GM19455 (cell line): Measurements from ENCODE around the gene MT1G.
A peak's percentile ranks its signal among the peaks of the same experiment; 100 is the strongest.
"Not testable (repeated sequence)": the region's sequence is repeated elsewhere in the genome, so short reads cannot be mapped to it uniquely, and the experiment has no call there.

Source experiments
- ATAC-seq: cut with Tn5 transposase; IDR thresholded peaks from one replicate; pipeline ENCODE4 v1.9.1; 2021; ENCODE audit not compliant: unreplicated experiment

Gene MT1G

GRCh38 chr16:56684926-56685590 lies 17.2 kb upstream of the MT1G start:
- no peak for ATAC-seq

- ATAC-seq: no peak
These were observed 16.5 kb upstream of the MT1G start for GRCh38 chr16:56684256-56684925.

DNA sequence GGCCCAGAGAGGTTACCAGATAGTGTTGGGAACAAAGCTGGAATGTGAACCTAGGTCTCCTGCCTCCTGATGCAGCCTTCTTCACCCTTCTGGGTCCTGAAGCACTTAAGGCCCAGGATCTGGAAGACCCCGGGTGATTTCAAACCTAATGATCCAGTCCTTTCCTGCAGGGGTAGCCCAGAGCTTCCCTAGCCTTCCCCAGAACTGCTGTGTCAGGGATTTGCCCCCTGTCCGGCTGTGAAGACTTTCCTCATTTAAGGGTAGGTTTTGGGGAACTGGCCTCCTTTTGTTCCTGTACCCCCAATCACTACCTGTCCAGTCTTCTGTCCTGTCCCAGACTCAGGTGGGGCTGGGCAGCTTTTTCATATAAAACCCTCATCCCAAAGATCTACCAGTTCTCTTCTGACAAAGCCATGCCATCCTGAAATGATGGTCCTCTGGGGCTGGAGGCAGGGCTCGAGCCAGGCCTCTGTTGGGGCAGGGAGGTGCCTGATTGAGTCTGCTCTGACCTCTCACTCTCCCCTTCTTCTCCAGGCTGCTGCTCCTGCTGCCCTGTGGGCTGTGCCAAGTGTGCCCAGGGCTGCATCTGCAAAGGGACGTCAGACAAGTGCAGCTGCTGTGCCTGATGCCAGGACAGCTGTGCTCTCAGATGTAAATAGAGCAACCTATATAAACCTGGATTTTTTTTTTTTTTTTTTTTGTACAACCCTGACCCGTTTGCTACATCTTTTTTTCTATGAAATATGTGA lies 15.7 kb upstream of the MT1G start:
- no peak for ATAC-seq

DNA sequence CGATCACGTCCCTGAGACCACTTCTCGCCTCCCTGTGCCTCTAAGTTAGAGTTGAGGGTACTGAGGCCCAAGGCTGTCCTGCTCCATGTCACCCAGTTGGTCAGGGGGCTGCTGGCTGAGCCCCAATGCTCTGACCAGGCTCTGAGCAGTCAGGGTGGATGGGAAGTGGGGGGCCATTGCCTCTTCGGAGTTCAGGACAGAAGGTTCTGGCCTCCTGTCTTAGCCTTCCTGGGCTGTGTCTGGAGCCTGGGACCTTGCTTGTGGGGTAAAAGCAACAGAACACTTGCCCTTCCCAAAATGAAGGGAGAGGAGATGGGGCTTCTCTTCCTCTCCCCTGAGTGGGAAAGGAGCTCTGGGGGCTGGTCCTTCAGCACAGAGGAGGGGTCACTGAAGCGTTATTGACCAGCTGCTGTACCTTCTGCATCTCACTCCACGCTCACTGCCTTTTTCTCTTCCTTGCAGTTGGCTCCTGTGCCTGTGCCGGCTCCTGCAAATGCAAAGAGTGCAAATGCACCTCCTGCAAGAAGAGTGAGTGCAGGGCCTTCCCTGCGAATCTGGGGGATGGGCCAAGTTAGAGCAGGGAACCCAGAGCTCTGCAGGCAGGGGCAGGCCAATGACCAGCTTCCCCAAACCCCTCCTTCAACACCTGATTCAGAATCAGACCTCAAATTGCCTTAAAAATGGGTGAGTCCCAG lies 15.0 kb upstream of the MT1G start:
- no peak for ATAC-seq

GRCh38 chr16:56681939-56682702 lies 14.3 kb upstream of the MT1G start, which contains the start of gene MT1X:
TSS of gene MT1X (plus strand) at chr16:56682470. CDS start at chr16:56682541, 71 bp downstream.
- ATAC-seq: peak; percentile 98

DNA sequence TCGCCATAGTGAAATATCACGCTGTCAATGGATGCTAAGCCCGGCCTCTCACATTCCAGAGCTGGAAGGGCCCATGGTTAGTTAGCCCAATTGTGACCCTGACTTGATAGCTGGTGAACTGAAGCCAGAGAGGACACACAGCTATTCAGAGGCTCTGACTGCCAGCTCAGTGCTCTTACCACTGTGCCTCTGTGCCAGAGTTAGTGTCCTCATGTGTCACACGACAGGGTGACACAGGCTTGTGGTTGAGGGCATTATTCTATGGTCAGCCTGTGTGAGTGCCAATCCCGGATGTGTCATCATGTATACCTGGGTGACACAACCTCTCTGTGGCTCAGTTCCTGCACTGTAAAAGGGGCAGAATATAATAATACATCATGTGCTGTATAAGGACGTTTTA lies 12.0 kb upstream of the MT1G start:
- ATAC-seq: no peak

DNA sequence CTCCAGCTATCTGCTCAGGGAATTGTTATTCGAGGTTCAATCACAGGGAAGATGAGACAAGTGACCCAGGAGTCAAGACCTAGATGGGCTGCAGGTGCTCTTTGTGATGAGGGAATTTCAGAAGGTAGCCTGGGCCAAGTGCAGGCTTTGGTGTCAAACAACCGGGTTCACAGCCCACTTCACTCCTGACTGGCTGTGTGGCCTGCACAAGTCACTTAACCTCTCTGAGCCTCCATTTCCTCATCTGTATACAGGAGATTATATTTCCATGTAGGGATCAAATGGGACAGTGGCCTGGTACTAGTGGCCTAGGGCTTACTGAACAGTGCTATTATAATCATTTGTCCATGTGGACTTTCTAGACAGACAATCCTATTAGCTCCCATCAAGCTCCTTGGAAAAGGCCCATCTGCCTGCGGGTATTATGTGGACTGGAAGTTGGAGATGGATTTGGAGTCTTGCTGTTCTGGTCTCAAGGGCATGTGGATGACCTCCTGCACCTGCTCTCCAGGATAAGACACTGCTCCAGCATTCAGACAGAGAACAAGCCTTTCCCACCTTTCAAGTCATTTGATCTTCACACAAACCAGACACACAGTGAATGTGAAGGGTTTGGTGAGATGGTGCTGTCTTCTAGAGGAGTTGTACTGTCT lies 11.3 kb upstream of the MT1G start:
- ATAC-seq: no peak

- no peak for ATAC-seq
These were observed 9.6 kb upstream of the MT1G start for GRCh38 chr16:56677474-56677873.

DNA sequence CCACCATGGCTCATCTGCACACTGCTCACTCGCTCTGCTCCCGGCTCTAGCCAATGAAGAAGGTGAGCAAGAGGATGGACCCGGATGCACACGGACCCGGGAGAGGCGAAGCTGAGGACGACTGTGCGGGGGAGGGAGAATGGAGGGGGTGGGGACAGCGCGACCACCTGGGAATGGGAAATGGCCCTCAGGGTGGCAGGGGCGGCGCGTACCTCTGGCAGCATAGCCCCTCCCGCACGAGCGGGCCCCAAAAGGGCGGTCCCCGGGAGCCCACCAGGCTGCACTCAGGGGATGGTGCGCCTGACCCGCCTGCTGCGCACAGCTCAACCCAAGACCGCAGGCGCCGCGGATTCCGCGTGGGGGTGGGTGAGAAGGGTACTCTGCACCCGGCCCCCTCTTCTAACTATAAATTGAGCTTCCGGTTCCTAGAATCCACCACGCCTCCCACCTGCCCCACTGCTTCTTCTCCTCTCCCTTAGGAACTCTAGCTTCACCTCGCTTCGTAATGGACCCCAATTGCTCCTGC lies 7.9 kb upstream of the MT1G start:
- no peak for ATAC-seq

DNA sequence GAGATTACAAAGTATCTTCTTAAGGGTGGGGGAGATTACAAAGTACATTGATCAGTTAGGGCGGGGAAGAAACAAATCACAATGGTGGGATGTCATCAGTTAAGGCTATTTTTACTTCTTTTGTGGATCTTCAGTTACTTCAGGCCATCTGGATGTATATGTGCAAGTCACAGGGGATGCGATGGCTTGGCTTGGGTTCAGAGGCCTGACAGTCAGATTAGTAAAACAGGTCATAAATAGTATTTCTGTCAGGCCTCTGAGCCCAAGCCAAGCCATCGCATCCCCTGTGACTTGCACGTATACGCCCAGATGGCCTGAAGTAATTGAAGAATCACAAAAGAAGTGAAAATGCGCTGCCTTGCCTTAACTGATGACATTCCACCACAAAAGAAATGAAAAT lies 6.7 kb upstream of the MT1G start:
- not testable (repeated sequence) for ATAC-seq

DNA sequence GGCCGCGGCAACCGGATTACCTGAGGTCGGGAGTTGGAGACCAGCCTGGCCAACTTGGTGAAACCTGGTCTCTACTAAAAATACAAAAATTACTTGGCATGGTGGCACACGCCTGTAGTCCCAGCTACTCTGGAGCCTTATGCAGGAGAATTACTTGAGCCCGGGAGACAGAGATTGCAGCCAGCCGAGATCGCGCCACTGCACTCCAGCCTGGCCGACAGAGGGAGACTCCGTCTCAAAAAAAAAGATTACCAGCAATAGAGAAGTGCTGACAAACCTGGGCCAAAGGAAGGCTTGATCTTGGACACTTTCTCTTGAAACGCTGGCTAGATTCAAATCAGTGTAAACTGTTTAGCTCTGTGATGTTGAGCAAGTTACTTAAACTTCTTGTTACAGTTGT lies 6.1 kb upstream of the MT1G start:
- no peak for ATAC-seq

DNA sequence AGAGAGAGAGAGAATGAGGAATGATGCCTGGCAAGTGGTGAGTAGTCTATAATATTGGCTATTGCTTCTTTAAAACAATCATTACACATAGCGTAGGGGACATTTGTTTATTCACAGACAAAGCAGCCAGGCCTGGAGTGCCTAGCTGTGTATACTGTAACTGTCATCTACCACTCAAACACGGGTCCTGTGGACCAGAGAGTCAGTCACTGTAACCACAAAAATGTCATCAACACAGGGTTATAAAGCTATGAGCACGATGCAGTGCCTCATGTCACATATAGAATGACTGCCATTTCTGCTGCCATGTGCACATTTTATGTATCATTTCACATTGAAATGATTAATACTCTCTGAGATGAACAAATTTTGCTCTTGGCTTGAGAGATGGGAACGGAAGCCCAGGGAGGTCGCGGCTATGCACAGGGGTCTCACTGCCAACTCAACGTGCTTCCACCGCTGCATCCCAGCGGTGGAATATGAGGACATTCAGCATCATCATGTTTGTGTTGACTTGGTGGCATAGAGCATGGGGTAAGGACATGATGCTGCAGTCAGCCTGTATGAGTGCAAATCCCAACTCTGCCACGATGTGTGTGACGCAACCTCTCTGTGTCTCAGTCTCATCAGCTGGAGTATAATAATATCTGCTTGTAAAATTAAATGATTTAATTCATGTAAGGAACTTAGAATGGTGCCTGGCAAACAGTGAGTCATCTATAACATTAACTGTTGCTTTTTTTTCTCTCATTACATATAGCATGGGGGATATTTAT lies 5.1 kb upstream of the MT1G start:
- no peak for ATAC-seq

DNA sequence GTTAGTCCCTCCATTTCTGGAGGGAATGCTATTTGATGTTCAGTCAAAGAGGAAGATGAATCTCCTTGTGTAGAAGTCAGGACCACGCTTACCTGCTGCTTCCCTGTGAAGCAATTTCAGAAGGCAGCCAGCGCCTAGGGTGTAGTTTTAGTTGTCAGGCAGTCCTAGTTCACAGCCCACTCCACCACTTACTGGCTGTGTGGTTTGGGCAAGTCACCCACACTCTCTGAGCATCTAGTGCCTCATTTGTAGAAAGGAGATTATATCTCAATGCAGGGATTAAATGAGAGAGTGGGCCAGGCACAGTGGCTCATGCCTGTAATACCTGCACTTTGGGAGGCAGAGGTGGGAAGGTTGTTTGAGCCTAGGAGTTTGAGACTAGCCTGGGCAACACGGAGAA lies 4.3 kb upstream of the MT1G start:
- ATAC-seq: not testable (repeated sequence)

- ATAC-seq: not testable (repeated sequence)
These were observed 3.8 kb upstream of the MT1G start for GRCh38 chr16:56671691-56672090.

DNA sequence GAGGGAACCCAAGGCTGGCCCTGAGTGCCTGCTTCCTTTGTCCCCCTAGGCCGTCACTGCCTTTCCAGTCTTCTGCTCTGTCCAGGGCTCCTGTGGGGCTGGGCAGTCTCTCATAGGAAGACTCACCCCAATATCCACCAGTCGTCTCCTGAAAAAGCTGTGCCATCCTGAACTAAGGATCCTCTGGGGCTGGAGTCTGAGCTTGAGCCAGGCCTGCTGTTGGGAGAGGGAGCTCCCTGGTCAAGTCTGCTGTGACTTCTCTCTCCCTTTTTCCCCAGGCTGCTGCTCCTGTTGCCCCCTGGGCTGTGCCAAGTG lies 2.7 kb upstream of the MT1G start:
- ATAC-seq: no peak

- ATAC-seq: no peak
These were observed 2.2 kb upstream of the MT1G start for GRCh38 chr16:56669840-56670619.

DNA sequence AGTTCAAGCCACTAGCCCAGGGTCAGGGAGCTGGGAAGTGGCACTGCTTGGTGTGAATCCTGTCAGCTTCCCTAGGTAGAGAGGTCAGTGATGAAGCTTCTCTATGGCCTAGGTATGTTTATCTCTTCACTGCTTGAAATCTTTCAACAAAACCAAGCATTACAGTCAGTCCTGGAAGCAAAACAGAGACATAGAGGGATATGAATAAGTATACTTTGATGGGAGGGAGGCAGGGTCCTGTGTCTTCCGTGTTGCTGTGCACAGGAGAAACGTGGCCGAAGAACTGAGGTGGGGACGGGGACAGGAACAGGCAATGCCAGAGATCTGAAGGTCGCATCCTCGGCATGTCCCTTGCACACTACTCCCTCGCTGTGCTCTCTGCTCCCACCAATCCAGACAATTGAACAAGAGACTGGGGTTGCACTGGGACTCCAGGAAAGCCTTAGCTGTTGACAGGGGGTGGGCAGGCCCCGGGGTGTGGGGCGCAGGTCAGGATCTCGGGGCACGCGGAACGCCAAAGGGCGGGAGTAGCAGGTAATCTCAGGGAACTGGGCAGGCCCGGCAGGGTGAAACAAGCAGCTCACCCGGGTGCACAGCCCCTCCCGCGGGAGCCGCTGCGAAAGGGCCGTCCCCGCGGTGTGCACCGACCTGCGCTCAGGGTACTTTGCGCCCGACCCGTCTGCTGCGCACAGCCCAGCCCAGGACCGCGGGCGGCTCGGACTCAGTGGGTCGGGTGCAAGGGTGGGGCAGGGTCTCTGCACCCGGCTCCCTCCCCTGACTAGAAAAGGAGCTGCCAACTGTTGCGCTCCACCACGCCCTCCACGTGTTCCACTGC lies 1.4 kb upstream of the MT1G start, which contains the start of gene MT1H:
Gene MT1H (plus strand): TSS at position 810 of the 835 bp plus-strand sequence. CDS start 71 bp downstream, outside the sequence.
- no peak for ATAC-seq
